ENCODE data around the gene PTPRR.

- TF ChIP-seq POLR2A (IDR thresholded peaks at IDR 0.05) (no peak), CTCF (IDR thresholded peaks at IDR 0.05) (no peak)
Measured at GRCh38 chr12:70617450-70617849, 303.1 kb downstream of the PTPRR start.

All from heart left ventricle (tissue), 13 donors.